HCT116 (cell line): ENCODE data around the gene ETF1. TPM values are rescaled to one million over a fixed set of nuclear protein-coding genes. Genes with fewer than 3 reads are reported as not detected.

Experiments
- ATAC-seq: fragments of 200-7000 bp; cut with Tn5 transposase; 2 replicates; pipeline ENCODE4 v1.9.1; 2020; ENCODE audit warnings: mild to moderate bottlenecking, moderate library complexity
- BruUV-seq: library from RNA; stranded (reverse); fragments of 400-500 nt; replicated peaks from 2 replicates; lab custom pipeline; 2021; lab: Mats Ljungman, UMichigan
- CTCF ChIA-PET: fragments of 300-600 bp; sonication (Branson Sonifier 250); formaldehyde crosslinking; loops from one replicate; lab custom pipeline; 2021; ENCODE audit warnings: antibody characterized with exemption; lab: Charles Lee
- POLR2A ChIA-PET: fragments of 300-600, 350-600 bp; sonication (Branson Sonifier 250); formaldehyde crosslinking; loops from one replicate; lab custom pipeline; 2021; ENCODE audit warnings: antibody characterized with exemption; lab: Charles Lee
- RAD21 ChIA-PET, 2 experiments: fragments of 300-600 bp; sonication (Branson Sonifier 250); formaldehyde crosslinking; loops; one replicate each; lab custom pipeline; 2023; ENCODE audit warnings: low total read pairs in 2 of 2; ENCODE audit not compliant: uncharacterized antibody in 2 of 2, unreplicated experiment in 2 of 2, low non-redundant PET in 1 of 2; lab: Charles Lee
- DNase-seq: peaks from one replicate; pipeline ENCODE4 v3.0.0-alpha.2; 2010; ENCODE audit warnings: low read depth, low spot score
- H2AFZ ChIP-seq: fragments of 200-600 bp; shearing (Covaris generic), sonication (generic); 2 replicates; pipeline ENCODE4 v1.6.1; 2017; ENCODE audit warnings: low read depth, mixed run types, mixed read lengths, antibody characterized with exemption, low read length; ENCODE audit not compliant: poor library complexity, severe bottlenecking
- H3K27ac ChIP-seq: 2 replicates; pipeline ENCODE4 v1.5.1; 2012; ENCODE audit warnings: low read depth, low read length
- H3K27me3 ChIP-seq: fragments of 200-600 bp; sonication (generic); 2 replicates; pipeline ENCODE4 v1.6.1; 2016; ENCODE audit warnings: mixed run types, low read length, mixed read lengths; ENCODE audit not compliant: insufficient read depth
- H3K36me3 ChIP-seq, 2 experiments: fragments of 200-500 bp in 1 of 2; fragments of 200-600 bp in 1 of 2; sonication (Bioruptor generic) in 1 of 2; sonication (generic) in 1 of 2; 2 replicates each; pipeline versions ENCODE4 v1.5.1 to v1.6.1; 2014 to 2016; ENCODE audit warnings: low read length in 2 of 2, inconsistent platforms in 1 of 2, mixed read lengths in 1 of 2, mixed run types in 1 of 2; ENCODE audit not compliant: insufficient read depth in 2 of 2, control insufficient read depth in 1 of 2
- H3K4me1 ChIP-seq, 2 experiments: fragments of 200-600 bp in 1 of 2; sonication (generic) in 1 of 2; 2 replicates each; pipeline versions ENCODE4 v1.5.1 to v1.6.1; 2012 to 2017; ENCODE audit warnings: low read length in 2 of 2, inconsistent platforms in 1 of 2, mild to moderate bottlenecking in 1 of 2, mixed read lengths in 1 of 2, mixed run types in 1 of 2, moderate library complexity in 1 of 2; ENCODE audit not compliant: insufficient read depth in 2 of 2, control insufficient read depth in 1 of 2
- H3K4me2 ChIP-seq: fragments of 200-600 bp; sonication (generic); 2 replicates; pipeline ENCODE4 v1.6.1; 2017; ENCODE audit warnings: mixed run types, low read length, mixed read lengths
- H3K4me3 ChIP-seq, 2 experiments: fragments of 200-600 bp in 1 of 2; sonication (generic) in 1 of 2; replicated peaks in 1 of 2; 2 replicates each; pipeline ENCODE4 v1.5.1; 2011 to 2016; ENCODE audit warnings: low read length in 2 of 2, control low read depth in 1 of 2, low read depth in 1 of 2, mild to moderate bottlenecking in 1 of 2, mixed read lengths in 1 of 2, mixed run types in 1 of 2
- H3K79me2 ChIP-seq: fragments of 200-600 bp; sonication (generic); 2 replicates; pipeline ENCODE4 v1.6.1; 2017; ENCODE audit warnings: mild to moderate bottlenecking, mixed run types, low read length, moderate library complexity, mixed read lengths; ENCODE audit not compliant: insufficient read depth
- H3K9ac ChIP-seq: fragments of 200-600 bp; sonication (generic); 2 replicates; pipeline ENCODE4 v1.6.1; 2016; ENCODE audit warnings: low read length, mixed read lengths
- H3K9me2 ChIP-seq: fragments of 200-600 bp; sonication (generic), shearing (Covaris generic); 2 replicates; pipeline ENCODE4 v1.6.1; 2017; ENCODE audit warnings: mixed run types, mild to moderate bottlenecking, moderate library complexity; ENCODE audit not compliant: insufficient read depth
- H3K9me3 ChIP-seq, 2 experiments: fragments of 200-500 bp in 1 of 2; fragments of 200-600 bp in 1 of 2; sonication (Bioruptor generic) in 1 of 2; sonication (generic) in 1 of 2; 2 replicates each; pipeline ENCODE4 v1.6.1; 2014 to 2017; ENCODE audit warnings: low read length in 2 of 2, mixed read lengths in 2 of 2, inconsistent platforms in 1 of 2, low read depth in 1 of 2, mild to moderate bottlenecking in 1 of 2, mixed run types in 1 of 2, moderate library complexity in 1 of 2; ENCODE audit not compliant: control insufficient read depth in 1 of 2, insufficient read depth in 1 of 2
- H4K20me1 ChIP-seq: fragments of 200-600 bp; sonication (generic), shearing (Covaris generic); 2 replicates; pipeline ENCODE4 v1.6.1; 2017; ENCODE audit warnings: mixed run types, mild to moderate bottlenecking, moderate library complexity; ENCODE audit not compliant: insufficient read depth
- ATF3 ChIP-seq: IDR thresholded peaks from 2 replicates; pipeline ENCODE4 v1.6.1; 2012
- CBX3 ChIP-seq: IDR thresholded peaks from 2 replicates; pipeline ENCODE4 v1.6.1; 2012; ENCODE audit warnings: low read depth
- CEBPB ChIP-seq: IDR thresholded peaks from 2 replicates; pipeline ENCODE4 v1.6.1; 2012; ENCODE audit warnings: low read depth
- CTCF ChIP-seq, 3 experiments: fragments of 200-600 bp in 1 of 3; sonication (generic) in 1 of 3; IDR thresholded peaks in 2 of 3; conservative IDR thresholded peaks in 1 of 3; 2 replicates each; pipeline ENCODE4 v1.5.1; 2012 to 2017; ENCODE audit warnings: low read depth in 2 of 3, low read length in 2 of 3, antibody characterized with exemption in 1 of 3, borderline replicate concordance in 1 of 3, control low read depth in 1 of 3, mild to moderate bottlenecking in 1 of 3, mixed read lengths in 1 of 3, mixed run types in 1 of 3, moderate library complexity in 1 of 3; ENCODE audit not compliant: insufficient read depth in 1 of 3
- EGR1 ChIP-seq: IDR thresholded peaks from 2 replicates; pipeline ENCODE4 v1.6.1; 2012; ENCODE audit warnings: low read depth
- EZH2 ChIP-seq: fragments of 200-600 bp; sonication (generic); IDR thresholded peaks from 2 replicates; pipeline ENCODE4 v1.6.1; 2017; ENCODE audit warnings: antibody characterized with exemption, mixed run types
- EZH2phosphoT487 ChIP-seq: fragments of 200-600 bp; IDR thresholded peaks from 2 replicates; pipeline ENCODE4 v1.6.1; 2018; ENCODE audit warnings: antibody characterized with exemption, borderline replicate concordance
- FOSL1 ChIP-seq: IDR thresholded peaks from 2 replicates; pipeline ENCODE4 v1.6.1; 2012; ENCODE audit warnings: low read depth
- JUND ChIP-seq: IDR thresholded peaks from 2 replicates; pipeline ENCODE4 v1.6.1; 2012
- POLR2AphosphoS5 ChIP-seq: IDR thresholded peaks from 2 replicates; pipeline ENCODE4 v1.6.1; 2011; ENCODE audit warnings: mild to moderate bottlenecking, low read depth, low read length, moderate library complexity
- RAD21 ChIP-seq: IDR thresholded peaks from 2 replicates; pipeline ENCODE4 v1.6.1; 2012; ENCODE audit warnings: low read depth, mild to moderate bottlenecking
- REST ChIP-seq: IDR thresholded peaks from 2 replicates; pipeline ENCODE4 v1.6.1; 2012; ENCODE audit warnings: low read depth
- SP1 ChIP-seq: IDR thresholded peaks from 2 replicates; pipeline ENCODE4 v1.6.1; 2012; ENCODE audit warnings: low read depth
- TCF7L2 ChIP-seq: IDR thresholded peaks from 2 replicates; pipeline ENCODE4 v1.7.0; 2011; ENCODE audit warnings: borderline replicate concordance, inconsistent platforms; ENCODE audit not compliant: insufficient read depth, insufficient read length; ENCODE audit errors: extremely low read depth
- YY1 ChIP-seq: IDR thresholded peaks from 2 replicates; pipeline ENCODE4 v1.6.1; 2011; ENCODE audit warnings: low read length, low read depth, moderate library complexity, mild to moderate bottlenecking; ENCODE audit not compliant: insufficient replicate concordance; ENCODE audit errors: extremely low read depth
- ZBTB33 ChIP-seq: IDR thresholded peaks from 2 replicates; pipeline ENCODE4 v1.6.1; 2011; ENCODE audit warnings: mild to moderate bottlenecking, low read length, moderate library complexity; ENCODE audit not compliant: insufficient replicate concordance; ENCODE audit errors: extremely low read depth
- ZNF274 ChIP-seq: fragments of 200-500 bp; sonication (Bioruptor generic); IDR thresholded peaks from 2 replicates; pipeline ENCODE4 v1.6.1; 2014; ENCODE audit warnings: mild to moderate bottlenecking, low read depth, low read length, inconsistent platforms
- intact Hi-C: fragments of 100-400 bp; cut with micrococcal nuclease; formaldehyde crosslinking; loops from 2 replicates; pipeline ENCODE4 v1.10.0; 2022
- total RNA-seq: library from RNA; stranded (reverse); gene quantifications from one replicate; pipeline ENCODE4 v1.2.1, GENCODE V29; 2021; ENCODE audit not compliant: unreplicated experiment

Gene ETF1
- total RNA-seq, 1 experiment from 2014 or later: 178 TPM

- ATAC-seq (no peak), DNase-seq (no peak)
- Histone ChIP-seq H3K27me3 (no peaks in the 10 kb centered on the region), H3K27ac (no peak overlapping the region), H3K36me3 (no peaks in the 10 kb centered on the region), H3K79me2 (no peaks in the 10 kb centered on the region), H3K9me3 (no peaks in the 10 kb centered on the region), H3K9me2 (no peaks in the 10 kb centered on the region), H3K4me3 (no peak overlapping the region), H4K20me1 (no peaks in the 10 kb centered on the region), H2AFZ (no peak overlapping the region), H3K9ac (no peak overlapping the region), H3K4me1 (peaks cover 0 to 4% of the 10 kb centered on the region in 2 experiments; a peak in 3 of 4 replicates), H3K4me2 (no peak overlapping the region)
- no TSS peak for BruUV-seq
- CTCF ChIA-PET: interaction anchor here (1.0 kb wide), 1 partner anchor 9 kb away, joined by 3 read pairs; no protein-coding TSS in a partner anchor
- RAD21 ChIA-PET: no interaction called here
- intact Hi-C loops: no loop called here
- POLR2A ChIA-PET: interaction anchor here (1.5 kb wide), 1 partner anchor 8 kb away, joined by 7 read pairs; the partner anchor contains the start of gene HSPA9
- TF ChIP-seq EZH2 (no peak), CTCF (IDR thresholded peaks at IDR 0.05 in 2 of 3, conservative IDR thresholded peaks at IDR 0.05 in 1 of 3; ENCODE audit: borderline replicate concordance in 1 of 3, insufficient read depth in 1 of 3, low read depth in 2 of 3, low read length in 2 of 3) (no peak), TCF7L2 (no peak), FOSL1 (no peak), POLR2AphosphoS5 (no peak), RAD21 (no peak), REST (no peak), ZBTB33 (no peak), SP1 (no peak), ZNF274 (no peak), ATF3 (no peak), EGR1 (no peak), YY1 (no peak), CBX3 (no peak), JUND (no peak), EZH2phosphoT487 (no peak), CEBPB (no peak)
Measured at GRCh38 chr5:138583984-138584637, 41.1 kb upstream of the ETF1 start.
